ENCODE results near the gene PEA15.

The PEA15 gene

DNA sequence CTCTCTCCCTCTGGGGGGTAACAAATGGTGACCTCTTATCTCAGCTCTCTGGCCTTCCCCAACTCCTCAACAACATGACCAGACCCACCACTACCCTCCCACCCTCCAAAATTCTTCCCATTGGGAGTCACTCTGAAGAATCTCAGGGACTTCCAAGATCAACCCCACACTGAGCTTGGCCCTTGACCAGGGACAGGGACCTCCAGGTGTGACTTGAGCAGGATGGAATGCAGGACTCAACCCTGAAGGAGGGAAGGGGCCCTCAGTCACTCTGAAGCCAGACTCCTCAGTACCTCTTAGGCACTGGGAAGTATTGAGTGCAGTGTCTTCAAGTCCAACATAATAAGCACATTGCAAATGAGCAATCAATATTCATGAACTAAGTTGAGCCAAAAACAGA is 12.9 kb upstream of the PEA15 start:
- H3K27ac ChIP-seq (replicated peaks), result no peak overlapping the region
- H3K27me3 ChIP-seq (ENCODE audit: insufficient read depth, poor library complexity, severe bottlenecking), result no peaks in the 10 kb centered on the region
- no peak for DNase-seq (ENCODE audit: low read depth in 1 of 2, low spot score in 1 of 2)
- TF ChIP-seq, protein P1, sequence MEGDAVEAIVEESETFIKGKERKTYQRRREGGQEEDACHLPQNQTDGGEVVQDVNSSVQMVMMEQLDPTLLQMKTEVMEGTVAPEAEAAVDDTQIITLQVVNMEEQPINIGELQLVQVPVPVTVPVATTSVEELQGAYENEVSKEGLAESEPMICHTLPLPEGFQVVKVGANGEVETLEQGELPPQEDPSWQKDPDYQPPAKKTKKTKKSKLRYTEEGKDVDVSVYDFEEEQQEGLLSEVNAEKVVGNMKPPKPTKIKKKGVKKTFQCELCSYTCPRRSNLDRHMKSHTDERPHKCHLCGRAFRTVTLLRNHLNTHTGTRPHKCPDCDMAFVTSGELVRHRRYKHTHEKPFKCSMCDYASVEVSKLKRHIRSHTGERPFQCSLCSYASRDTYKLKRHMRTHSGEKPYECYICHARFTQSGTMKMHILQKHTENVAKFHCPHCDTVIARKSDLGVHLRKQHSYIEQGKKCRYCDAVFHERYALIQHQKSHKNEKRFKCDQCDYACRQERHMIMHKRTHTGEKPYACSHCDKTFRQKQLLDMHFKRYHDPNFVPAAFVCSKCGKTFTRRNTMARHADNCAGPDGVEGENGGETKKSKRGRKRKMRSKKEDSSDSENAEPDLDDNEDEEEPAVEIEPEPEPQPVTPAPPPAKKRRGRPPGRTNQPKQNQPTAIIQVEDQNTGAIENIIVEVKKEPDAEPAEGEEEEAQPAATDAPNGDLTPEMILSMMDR (IDR thresholded peaks at IDR 0.05; ENCODE audit: insufficient read depth, low read length), result no peak
- TF ChIP-seq, protein P2, sequence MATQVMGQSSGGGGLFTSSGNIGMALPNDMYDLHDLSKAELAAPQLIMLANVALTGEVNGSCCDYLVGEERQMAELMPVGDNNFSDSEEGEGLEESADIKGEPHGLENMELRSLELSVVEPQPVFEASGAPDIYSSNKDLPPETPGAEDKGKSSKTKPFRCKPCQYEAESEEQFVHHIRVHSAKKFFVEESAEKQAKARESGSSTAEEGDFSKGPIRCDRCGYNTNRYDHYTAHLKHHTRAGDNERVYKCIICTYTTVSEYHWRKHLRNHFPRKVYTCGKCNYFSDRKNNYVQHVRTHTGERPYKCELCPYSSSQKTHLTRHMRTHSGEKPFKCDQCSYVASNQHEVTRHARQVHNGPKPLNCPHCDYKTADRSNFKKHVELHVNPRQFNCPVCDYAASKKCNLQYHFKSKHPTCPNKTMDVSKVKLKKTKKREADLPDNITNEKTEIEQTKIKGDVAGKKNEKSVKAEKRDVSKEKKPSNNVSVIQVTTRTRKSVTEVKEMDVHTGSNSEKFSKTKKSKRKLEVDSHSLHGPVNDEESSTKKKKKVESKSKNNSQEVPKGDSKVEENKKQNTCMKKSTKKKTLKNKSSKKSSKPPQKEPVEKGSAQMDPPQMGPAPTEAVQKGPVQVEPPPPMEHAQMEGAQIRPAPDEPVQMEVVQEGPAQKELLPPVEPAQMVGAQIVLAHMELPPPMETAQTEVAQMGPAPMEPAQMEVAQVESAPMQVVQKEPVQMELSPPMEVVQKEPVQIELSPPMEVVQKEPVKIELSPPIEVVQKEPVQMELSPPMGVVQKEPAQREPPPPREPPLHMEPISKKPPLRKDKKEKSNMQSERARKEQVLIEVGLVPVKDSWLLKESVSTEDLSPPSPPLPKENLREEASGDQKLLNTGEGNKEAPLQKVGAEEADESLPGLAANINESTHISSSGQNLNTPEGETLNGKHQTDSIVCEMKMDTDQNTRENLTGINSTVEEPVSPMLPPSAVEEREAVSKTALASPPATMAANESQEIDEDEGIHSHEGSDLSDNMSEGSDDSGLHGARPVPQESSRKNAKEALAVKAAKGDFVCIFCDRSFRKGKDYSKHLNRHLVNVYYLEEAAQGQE (IDR thresholded peaks at IDR 0.05; ENCODE audit: insufficient replicate concordance, low read depth), result no peak
- TF ChIP-seq GABPA (IDR thresholded peaks at IDR 0.05; ENCODE audit: low read depth) (no peak), SPI1 (IDR thresholded peaks at IDR 0.05; ENCODE audit: borderline replicate concordance, low read depth) (no peak), POLR2AphosphoS5 (IDR thresholded peaks at IDR 0.05; ENCODE audit: low read depth) (no peak)
- H3K4me3 ChIP-seq (replicated peaks; ENCODE audit: insufficient read depth, low read length), result no peak overlapping the region

DNA sequence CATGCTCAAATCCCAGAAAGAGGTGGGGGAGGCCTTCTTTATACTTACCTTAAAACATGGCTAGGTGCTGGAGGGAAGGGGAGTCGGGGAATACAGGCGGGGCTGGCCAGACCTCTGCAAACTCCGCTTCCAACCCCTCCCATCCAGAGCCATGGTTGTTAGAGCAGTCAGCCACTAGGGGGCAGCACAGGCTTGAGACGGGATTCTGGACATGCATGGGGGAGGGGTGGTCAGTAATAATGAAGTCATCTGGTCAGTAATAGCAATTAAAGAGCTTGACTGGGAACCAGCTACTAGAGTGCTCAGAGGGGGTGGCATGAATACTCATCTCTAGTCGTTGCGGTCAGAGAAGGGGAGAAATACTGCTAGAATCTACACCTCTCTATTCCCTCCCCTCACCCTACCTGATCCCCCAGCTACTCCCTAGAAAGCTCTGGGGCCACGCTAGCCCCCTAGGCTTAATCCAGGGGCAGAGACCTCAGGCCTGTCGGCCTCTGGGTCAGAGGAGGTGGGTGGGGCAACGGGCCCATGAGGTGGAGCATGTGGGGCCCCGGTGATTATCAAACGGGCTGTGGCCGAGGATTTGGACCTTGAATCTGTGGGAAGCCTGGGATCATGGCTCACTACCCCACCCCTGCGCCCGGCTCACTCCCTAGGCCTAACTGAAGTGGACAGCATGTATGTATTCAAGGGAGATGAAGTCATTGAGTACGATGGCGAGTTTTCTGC is 11.9 kb upstream of the PEA15 start:
- no peak overlapping the region for H3K4me3 ChIP-seq (replicated peaks; ENCODE audit: insufficient read depth, low read length)
- peak; percentile 64 to 70 for DNase-seq (ENCODE audit: low read depth in 1 of 2, low spot score in 1 of 2)
- no peak for TF ChIP-seq SPI1 (IDR thresholded peaks at IDR 0.05; ENCODE audit: borderline replicate concordance, low read depth)
- TF ChIP-seq, protein P1 (IDR thresholded peaks at IDR 0.05; ENCODE audit: insufficient read depth, low read length), result peak; percentile 93
- H3K27me3 ChIP-seq (ENCODE audit: insufficient read depth, poor library complexity, severe bottlenecking), result no peaks in the 10 kb centered on the region
- no peak overlapping the region for H3K27ac ChIP-seq (replicated peaks)

DNA sequence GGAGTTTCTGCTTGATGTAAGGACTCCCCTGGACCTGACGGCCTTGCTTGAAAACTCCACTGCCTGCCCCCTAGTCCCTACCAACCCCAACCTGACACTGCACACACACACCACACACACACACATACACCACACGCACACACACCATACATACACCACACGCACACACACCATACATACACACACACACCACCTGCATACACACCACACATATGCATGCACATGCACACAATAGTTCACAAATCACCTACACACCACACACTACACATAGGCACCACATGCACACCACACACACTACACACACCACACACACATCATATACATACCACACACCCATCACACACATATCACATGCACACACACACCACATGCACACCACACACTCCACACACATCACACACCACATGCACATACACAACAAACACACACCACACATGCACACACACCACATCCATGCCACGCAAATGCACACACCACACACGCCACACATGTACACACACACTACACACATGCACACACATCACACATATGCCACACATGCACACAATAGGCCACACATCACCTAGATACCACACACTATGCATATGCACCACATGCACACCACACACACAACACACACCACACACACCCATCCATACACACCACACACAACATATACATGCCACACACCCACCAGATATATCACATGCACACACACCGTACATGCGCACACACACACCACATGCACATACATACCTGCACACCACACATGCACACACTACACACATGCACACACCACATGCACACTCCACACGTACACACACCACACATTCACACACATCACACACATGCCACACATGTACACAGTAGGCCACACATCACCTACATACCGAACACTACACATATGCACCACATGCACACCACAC is 11.1 kb upstream of the PEA15 start:
- Histone ChIP-seq H3K27ac (replicated peaks) (no peak overlapping the region), H3K4me3 (replicated peaks; ENCODE audit: insufficient read depth, low read length) (no peak overlapping the region), H3K27me3 (ENCODE audit: insufficient read depth, poor library complexity, severe bottlenecking) (no peaks in the 10 kb centered on the region)
- TF ChIP-seq GABPA (IDR thresholded peaks at IDR 0.05; ENCODE audit: low read depth), result no peak
- no peak for TF ChIP-seq POLR2AphosphoS5 (IDR thresholded peaks at IDR 0.05; ENCODE audit: low read depth)
- no peak for TF ChIP-seq SPI1 (IDR thresholded peaks at IDR 0.05; ENCODE audit: borderline replicate concordance, low read depth)
- TF ChIP-seq, protein P1 (IDR thresholded peaks at IDR 0.05; ENCODE audit: insufficient read depth, low read length), result no peak
- TF ChIP-seq, protein P2 (IDR thresholded peaks at IDR 0.05; ENCODE audit: insufficient replicate concordance, low read depth), result no peak
- no peak for DNase-seq (ENCODE audit: low read depth in 1 of 2, low spot score in 1 of 2)
